Activated T-cell treated with anti-CD3 and anti-CD28 coated beads, Interleukin-2, amount 50 U/mL, for 72 hours (primary cell): ENCODE data around the gene MATN1. TPM values are rescaled to one million over a fixed set of nuclear protein-coding genes. Genes with fewer than 3 reads are reported as not detected.

Experiments
- ATAC-seq, 2 donors: fragments of 150-1000 bp; cut with Tn5 transposase; replicated peaks in 1 of 2; 2 replicates each; pipeline ENCODE4 v1.10.0; 2021; ENCODE audit warnings: moderate library complexity in 2 of 2, mild to moderate bottlenecking in 1 of 2
- DNase-seq, 2 donors: peaks; one replicate each; pipeline ENCODE4 v3.0.0; 2021 to 2022; ENCODE audit warnings: mixed read lengths in 1 of 2
- H3K27ac Mint-ChIP-seq: one replicate; pipeline ENCODE4 v1.8.0; 2022; ENCODE audit warnings: mild to moderate bottlenecking, moderate library complexity, mixed read lengths
- H3K27me3 Mint-ChIP-seq: one replicate; pipeline ENCODE4 v1.8.0; 2022; ENCODE audit warnings: low read depth, mixed read lengths
- H3K36me3 Mint-ChIP-seq, 2 donors: one replicate each; pipeline ENCODE4 v1.8.0; 2022; ENCODE audit warnings: mixed read lengths in 2 of 2, mild to moderate bottlenecking in 1 of 2; ENCODE audit not compliant: insufficient read depth in 2 of 2
- H3K4me1 Mint-ChIP-seq: one replicate; pipeline ENCODE4 v1.8.0; 2022; ENCODE audit warnings: low read depth, mixed read lengths
- H3K4me3 Mint-ChIP-seq, 2 donors: one replicate each; pipeline ENCODE4 v1.8.0; 2022; ENCODE audit warnings: mild to moderate bottlenecking in 2 of 2, mixed read lengths in 2 of 2, moderate library complexity in 2 of 2
- H3K9me3 Mint-ChIP-seq, 2 donors: one replicate each; pipeline ENCODE4 v1.8.0; 2022; ENCODE audit warnings: mixed read lengths in 2 of 2
- total RNA-seq, 2 donors: library from RNA; stranded (reverse); gene quantifications; one replicate each; pipeline ENCODE4 v1.2.3, GENCODE V29; 2022

MATN1 gene
- total RNA-seq, 2 donors from 2014 or later = 1.0 to 1.2 TPM

- Mint-ChIP-seq H3K9me3 (no peaks in the 10 kb centered on the region), H3K4me1 (peaks cover 61% of the 10 kb centered on the region), H3K4me3 (no peak overlapping the region), H3K36me3 (peaks cover 18 to 45% of the 10 kb centered on the region in 2 donors), H3K27me3 (no peaks in the 10 kb centered on the region), H3K27ac (peak overlapping the region; percentile 16)
- ATAC-seq (no peak), DNase-seq (no peak)
Measured at GRCh38 chr1:30738715-30739559, 15.6 kb upstream of the MATN1 start.

- H3K27ac Mint-ChIP-seq = peak overlapping the region; percentile 76
- no peak overlapping the region for H3K4me3 Mint-ChIP-seq
- H3K4me1 Mint-ChIP-seq = peaks cover 54% of the 10 kb centered on the region
- peaks cover 19 to 48% of the 10 kb centered on the region in 2 donors for H3K36me3 Mint-ChIP-seq
- no peaks in the 10 kb centered on the region for H3K27me3 Mint-ChIP-seq
- no peak for DNase-seq
- ATAC-seq = no peak
- H3K9me3 Mint-ChIP-seq = no peaks in the 10 kb centered on the region
Measured at GRCh38 chr1:30738040-30738714, 14.8 kb upstream of the MATN1 start.

GRCh38 chr1:30737357-30738039 lies 14.1 kb upstream of the MATN1 start:
- no peak for ATAC-seq
- no peak for DNase-seq
- H3K27me3 Mint-ChIP-seq = no peaks in the 10 kb centered on the region
- peaks cover 19 to 53% of the 10 kb centered on the region in 2 donors for H3K36me3 Mint-ChIP-seq
- no peaks in the 10 kb centered on the region for H3K9me3 Mint-ChIP-seq
- H3K27ac Mint-ChIP-seq = no peak overlapping the region
- no peak overlapping the region for H3K4me3 Mint-ChIP-seq
- H3K4me1 Mint-ChIP-seq = peaks cover 50% of the 10 kb centered on the region

- ATAC-seq (no peak), DNase-seq (no peak)
- Mint-ChIP-seq H3K36me3 (peaks cover 16 to 46% of the 10 kb centered on the region in 2 donors), H3K9me3 (no peaks in the 10 kb centered on the region), H3K27me3 (no peaks in the 10 kb centered on the region), H3K4me3 (no peak overlapping the region), H3K27ac (peak overlapping the region; percentile 67), H3K4me1 (peaks cover 48% of the 10 kb centered on the region)
Measured at GRCh38 chr1:30735668-30736498, 12.5 kb upstream of the MATN1 start.

- Mint-ChIP-seq H3K27ac (no peak overlapping the region), H3K27me3 (no peaks in the 10 kb centered on the region), H3K36me3 (peaks cover 16 to 40% of the 10 kb centered on the region in 2 donors), H3K4me3 (no peak overlapping the region), H3K9me3 (no peaks in the 10 kb centered on the region), H3K4me1 (peaks cover 43% of the 10 kb centered on the region)
- no peak for DNase-seq
- ATAC-seq = no peak
Measured at GRCh38 chr1:30735124-30735523, 11.7 kb upstream of the MATN1 start.

GRCh38 chr1:30734580-30734979 lies 11.2 kb upstream of the MATN1 start:
- Mint-ChIP-seq H3K9me3 (no peaks in the 10 kb centered on the region), H3K4me3 (no peak overlapping the region), H3K27ac (peak overlapping the region; percentile 9), H3K36me3 (peaks cover 14 to 38% of the 10 kb centered on the region in 2 donors), H3K4me1 (peaks cover 37% of the 10 kb centered on the region), H3K27me3 (no peaks in the 10 kb centered on the region)
- no peak for ATAC-seq
- no peak for DNase-seq

- no peaks in the 10 kb centered on the region for H3K9me3 Mint-ChIP-seq
- no peaks in the 10 kb centered on the region for H3K27me3 Mint-ChIP-seq
- no peak overlapping the region for H3K27ac Mint-ChIP-seq
- no peak overlapping the region for H3K4me3 Mint-ChIP-seq
- ATAC-seq (no peak), DNase-seq (no peak)
- peaks cover 33% of the 10 kb centered on the region for H3K4me1 Mint-ChIP-seq
- H3K36me3 Mint-ChIP-seq = peaks cover 12 to 38% of the 10 kb centered on the region in 2 donors
Measured at GRCh38 chr1:30734106-30734505, 10.7 kb upstream of the MATN1 start.

GRCh38 chr1:30733493-30733892 lies 10.1 kb upstream of the MATN1 start:
- Mint-ChIP-seq H3K9me3 (no peaks in the 10 kb centered on the region), H3K4me3 (no peak overlapping the region), H3K4me1 (peaks cover 27% of the 10 kb centered on the region), H3K36me3 (peaks cover 7 to 33% of the 10 kb centered on the region in 2 donors), H3K27ac (no peak overlapping the region), H3K27me3 (no peaks in the 10 kb centered on the region)
- no peak for DNase-seq
- ATAC-seq = no peak

- Mint-ChIP-seq H3K4me3 (no peak overlapping the region), H3K9me3 (no peaks in the 10 kb centered on the region), H3K4me1 (peaks cover 21% of the 10 kb centered on the region), H3K27me3 (no peaks in the 10 kb centered on the region), H3K36me3 (peaks cover 4 to 30% of the 10 kb centered on the region in 2 donors), H3K27ac (peak overlapping the region; percentile 61)
- ATAC-seq = peak; percentile 14 to 22
- no peak for DNase-seq
Measured at GRCh38 chr1:30732277-30732996, 9.1 kb upstream of the MATN1 start.

GRCh38 chr1:30731806-30732276 lies 8.5 kb upstream of the MATN1 start:
- Mint-ChIP-seq H3K4me3 (no peak overlapping the region), H3K27ac (peak overlapping the region; percentile 47), H3K9me3 (no peaks in the 10 kb centered on the region), H3K4me1 (peaks cover 23% of the 10 kb centered on the region), H3K27me3 (no peaks in the 10 kb centered on the region), H3K36me3 (peaks cover 4 to 27% of the 10 kb centered on the region in 2 donors)
- ATAC-seq (peak; percentile 47 to 62), DNase-seq (no peak)

GRCh38 chr1:30731109-30731805 lies 7.9 kb upstream of the MATN1 start:
- Mint-ChIP-seq H3K36me3 (peaks cover 4 to 24% of the 10 kb centered on the region in 2 donors), H3K27me3 (no peaks in the 10 kb centered on the region), H3K9me3 (no peaks in the 10 kb centered on the region), H3K4me3 (no peak overlapping the region), H3K27ac (peak overlapping the region; percentile 35), H3K4me1 (peaks cover 23% of the 10 kb centered on the region)
- ATAC-seq = peak in 1 of 2 donors; percentile 43
- no peak for DNase-seq
